ENCODE data around the gene FOSB.

DNA sequence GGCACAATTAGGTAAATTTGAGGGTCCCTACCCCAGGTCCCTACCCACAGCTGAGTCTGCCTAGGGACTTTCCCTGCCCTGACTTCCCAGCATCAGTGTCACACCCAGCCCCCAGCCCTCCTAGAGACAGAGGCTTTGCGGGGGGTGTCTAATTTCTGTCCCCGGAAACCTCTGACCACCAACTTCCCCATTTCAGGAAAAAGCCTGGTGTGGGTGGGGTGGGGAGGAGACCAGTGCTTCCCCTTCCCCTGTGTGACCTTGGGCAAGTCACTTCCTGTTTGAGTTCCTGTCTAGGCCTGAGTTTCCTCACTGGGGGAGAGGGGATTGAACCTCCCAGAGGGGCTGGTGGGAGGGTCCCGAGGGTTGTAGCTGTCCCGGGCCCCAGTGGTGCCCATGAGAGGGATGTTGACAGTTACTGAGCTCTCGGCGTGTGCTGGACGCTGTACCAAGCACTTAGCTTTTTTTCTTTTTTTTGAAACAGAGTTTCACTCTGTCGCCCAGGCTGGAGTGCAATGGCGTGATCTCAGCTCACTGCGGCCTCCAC, 47.4 kb downstream of the FOSB start:
- TF ChIP-seq, protein P1, sequence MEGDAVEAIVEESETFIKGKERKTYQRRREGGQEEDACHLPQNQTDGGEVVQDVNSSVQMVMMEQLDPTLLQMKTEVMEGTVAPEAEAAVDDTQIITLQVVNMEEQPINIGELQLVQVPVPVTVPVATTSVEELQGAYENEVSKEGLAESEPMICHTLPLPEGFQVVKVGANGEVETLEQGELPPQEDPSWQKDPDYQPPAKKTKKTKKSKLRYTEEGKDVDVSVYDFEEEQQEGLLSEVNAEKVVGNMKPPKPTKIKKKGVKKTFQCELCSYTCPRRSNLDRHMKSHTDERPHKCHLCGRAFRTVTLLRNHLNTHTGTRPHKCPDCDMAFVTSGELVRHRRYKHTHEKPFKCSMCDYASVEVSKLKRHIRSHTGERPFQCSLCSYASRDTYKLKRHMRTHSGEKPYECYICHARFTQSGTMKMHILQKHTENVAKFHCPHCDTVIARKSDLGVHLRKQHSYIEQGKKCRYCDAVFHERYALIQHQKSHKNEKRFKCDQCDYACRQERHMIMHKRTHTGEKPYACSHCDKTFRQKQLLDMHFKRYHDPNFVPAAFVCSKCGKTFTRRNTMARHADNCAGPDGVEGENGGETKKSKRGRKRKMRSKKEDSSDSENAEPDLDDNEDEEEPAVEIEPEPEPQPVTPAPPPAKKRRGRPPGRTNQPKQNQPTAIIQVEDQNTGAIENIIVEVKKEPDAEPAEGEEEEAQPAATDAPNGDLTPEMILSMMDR (IDR thresholded peaks at IDR 0.05): no peak
- TF ChIP-seq CBX2 (IDR thresholded peaks at IDR 0.05; ENCODE audit: borderline replicate concordance, low read depth): no peak
- no peak for TF ChIP-seq KDM1A (IDR thresholded peaks at IDR 0.05; ENCODE audit: low read depth)
- no peak for TF ChIP-seq USF2 (IDR thresholded peaks at IDR 0.05)
- no peak for TF ChIP-seq SMC3 (IDR thresholded peaks at IDR 0.05)
